Stimulated activated CD4-positive, alpha-beta T cell treated with anti-CD3 and anti-CD28 coated beads, Interleukin-4, amount 100 ng/mL, for 24 hours (primary cell): ENCODE measurements around the gene LRRC9.
"Not testable (repeated sequence)": the region's sequence is repeated elsewhere in the genome, so short reads cannot be mapped to it uniquely, and the experiment has no call there.

Experiments
- DNase-seq: peaks from one replicate; pipeline ENCODE4 v3.0.0-alpha.2; 2020

LRRC9 gene

DNA sequence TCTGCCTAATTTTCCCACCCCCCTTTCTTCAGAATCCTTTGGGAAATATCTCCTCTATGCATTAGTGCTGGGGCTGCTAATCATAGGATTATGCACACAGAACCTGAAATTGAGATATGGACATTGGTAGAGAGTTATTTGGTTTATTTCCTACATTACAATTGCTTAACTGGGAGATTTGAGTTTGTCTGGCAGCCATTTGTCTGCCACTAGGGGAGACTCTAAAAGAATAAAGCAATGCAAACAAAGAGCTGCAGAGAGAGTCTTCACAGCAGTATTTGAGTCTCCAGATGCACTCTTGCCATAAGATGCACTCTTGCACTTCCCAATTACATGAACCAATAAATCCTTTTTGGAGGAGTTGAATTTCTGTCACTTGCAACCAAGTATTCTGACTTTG, 159.8 kb downstream of the LRRC9 start:
- DNase-seq = no peak

DNA sequence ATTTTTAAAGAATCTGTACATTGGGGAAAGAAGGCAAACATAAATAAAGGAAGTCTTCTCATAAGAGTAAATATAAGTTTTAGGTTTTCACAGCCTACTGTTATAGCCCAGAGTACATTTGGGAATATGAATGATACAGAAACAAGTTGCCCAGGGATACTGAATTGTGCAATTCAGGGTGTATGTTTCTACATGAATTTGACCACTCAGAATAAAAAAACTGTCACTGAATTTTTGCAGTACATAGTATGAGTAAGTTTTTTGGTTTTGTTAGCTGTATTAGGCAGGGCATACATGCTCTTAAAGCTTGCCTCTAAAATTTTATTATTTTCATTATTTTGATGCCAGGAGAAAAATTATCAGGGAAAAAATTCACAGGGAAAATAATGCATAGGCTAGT, 165.1 kb downstream of the LRRC9 start:
- no peak for DNase-seq

DNA sequence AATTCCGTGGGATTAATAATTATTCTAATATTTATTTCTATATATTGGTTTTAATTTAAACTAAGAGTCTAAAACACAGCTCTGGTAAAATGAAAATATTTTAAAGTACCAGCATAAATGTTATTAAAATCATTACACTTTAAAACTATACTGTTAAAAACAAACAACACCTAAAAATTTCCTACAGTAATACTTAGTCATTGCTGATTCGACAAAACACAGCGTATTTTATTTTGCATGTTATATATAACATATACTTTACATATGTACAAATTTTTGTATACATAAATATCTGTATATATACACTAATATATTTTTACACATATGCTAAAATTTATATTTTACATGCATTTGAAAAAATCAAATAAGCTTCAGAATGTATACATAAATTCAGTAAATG, 165.7 kb downstream of the LRRC9 start:
- no peak for DNase-seq

DNA sequence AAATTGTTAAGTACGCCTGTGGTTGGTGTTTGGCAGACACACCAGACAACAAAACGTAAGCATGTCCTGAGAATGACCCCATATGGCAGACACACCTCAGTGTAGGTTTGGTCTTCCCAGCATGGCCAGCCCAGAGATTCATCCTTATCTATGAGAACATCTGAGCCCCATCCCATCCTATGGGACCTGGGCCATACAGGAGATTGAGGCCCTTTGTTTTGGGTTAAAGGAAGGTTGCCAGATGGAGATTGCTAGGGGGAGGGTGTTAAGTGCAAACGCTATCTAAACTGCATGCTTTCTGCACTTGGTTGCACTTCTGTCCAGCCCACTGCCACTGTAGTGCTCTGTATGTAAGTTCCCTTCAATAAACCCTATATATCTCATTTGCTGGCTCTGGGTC, 167.7 kb downstream of the LRRC9 start:
- no peak for DNase-seq

- DNase-seq = no peak
Measured at GRCh38 chr14:60089221-60089620, 169.3 kb downstream of the LRRC9 start.

GRCh38 chr14:60090864-60091519, 171.0 kb downstream of the LRRC9 start:
- peak; percentile 17 for DNase-seq

DNA sequence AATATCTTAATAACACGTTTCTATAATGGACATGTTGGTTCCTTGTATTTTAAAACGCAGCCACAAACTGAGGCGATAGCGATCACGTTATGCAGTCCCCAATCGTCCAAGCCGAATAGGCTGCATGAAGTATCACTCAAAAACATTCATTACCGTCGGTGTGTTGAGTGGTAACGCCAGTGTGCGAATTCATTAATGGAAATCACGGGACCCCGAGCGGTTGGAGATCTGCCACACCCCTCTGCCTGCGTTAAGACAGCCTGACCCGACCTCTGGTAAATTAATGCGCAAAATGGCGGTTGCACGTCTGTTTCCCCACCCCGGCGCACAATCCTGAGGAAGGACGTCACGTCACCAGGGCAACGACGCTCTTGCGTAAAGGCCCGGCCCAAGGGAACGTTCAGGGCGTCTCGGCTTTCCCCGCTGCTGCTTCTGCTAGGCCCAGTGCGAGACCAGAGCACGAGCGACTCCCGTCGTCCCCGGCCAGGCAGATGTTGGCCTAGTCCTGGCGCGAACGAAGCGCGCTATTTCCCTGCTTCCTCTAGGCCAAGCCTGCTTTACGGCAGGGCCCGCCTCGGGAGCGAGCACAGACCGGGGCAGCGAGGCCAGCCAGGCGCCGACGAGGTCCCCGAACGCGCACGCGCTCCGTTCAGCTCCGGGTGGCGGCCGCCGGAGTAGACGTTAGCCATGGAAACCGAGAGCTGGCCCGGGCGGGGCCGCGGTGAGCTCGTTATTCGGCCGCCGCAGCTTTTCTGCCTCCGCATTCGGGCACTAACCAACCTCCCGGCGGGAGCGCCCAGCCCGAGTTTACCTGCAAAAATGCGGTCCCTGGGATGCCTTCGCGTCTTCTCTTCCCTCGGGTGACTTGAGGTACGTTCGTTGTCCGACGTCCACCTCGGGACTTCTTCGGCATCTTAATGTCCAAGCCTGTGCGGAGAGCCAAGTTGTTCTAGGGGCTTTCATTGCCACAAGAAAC, 171.9 kb downstream of the LRRC9 start, which contains the start of gene PCNX4:
Gene PCNX4 (plus strand): TSS at position 374 of the 976 bp plus-strand sequence. CDS start 15,716 bp downstream, outside the sequence.
- DNase-seq = peak; percentile 95

GRCh38 chr14:60092526-60092920, 172.6 kb downstream of the LRRC9 start:
- peak; percentile 8 for DNase-seq

GRCh38 chr14:60093080-60093479, 173.1 kb downstream of the LRRC9 start:
- DNase-seq = no peak

DNA sequence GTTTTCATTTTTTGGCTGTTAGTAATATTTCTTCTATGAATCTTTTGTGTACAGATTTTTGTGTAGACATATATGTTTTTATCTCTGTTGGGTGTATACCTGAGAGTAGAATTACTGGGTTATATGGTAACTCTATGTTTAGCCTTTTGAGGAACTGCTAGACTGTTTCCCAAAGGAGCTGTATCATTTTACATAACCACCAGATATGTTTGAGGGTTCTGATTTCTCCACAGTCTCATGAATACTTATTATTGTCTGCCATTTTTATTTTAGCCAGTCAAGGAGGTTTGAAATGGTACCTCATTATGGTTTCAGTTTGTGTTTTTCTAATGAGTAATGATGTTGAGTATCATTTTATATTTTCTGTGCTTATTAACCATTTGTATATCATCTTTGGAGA, 173.7 kb downstream of the LRRC9 start:
- DNase-seq = no peak

DNA sequence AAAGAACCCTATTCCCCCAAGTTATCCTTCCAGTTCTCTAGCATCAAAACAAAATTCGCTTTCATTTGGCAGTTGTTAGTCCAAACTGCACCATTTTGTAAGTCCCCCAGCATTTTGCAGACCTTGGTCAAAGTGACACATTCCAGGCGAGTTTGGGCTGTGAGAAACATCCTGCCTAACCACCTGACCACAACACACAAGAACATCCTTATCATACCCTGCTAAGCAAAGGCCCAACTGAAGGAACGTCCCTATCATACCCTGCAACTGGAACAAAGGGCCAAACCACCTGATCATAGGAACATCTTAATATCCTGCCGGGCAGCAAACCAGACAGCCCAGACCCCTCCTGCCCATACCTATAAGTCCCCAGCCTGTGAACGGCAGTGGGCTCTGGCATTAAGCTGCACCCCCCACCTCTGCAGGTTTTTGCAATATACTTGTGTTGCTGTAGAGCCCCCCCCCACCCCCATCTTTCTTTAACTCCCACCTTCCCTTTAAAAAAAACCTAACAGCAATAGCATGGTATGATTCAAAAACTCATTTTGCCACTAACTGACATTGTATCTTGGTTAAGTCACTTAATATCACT, 174.5 kb downstream of the LRRC9 start:
- DNase-seq = no peak

- no peak for DNase-seq
Measured at GRCh38 chr14:60095231-60095630, 175.3 kb downstream of the LRRC9 start.

- no peak for DNase-seq
Measured at GRCh38 chr14:60095781-60096450, 176.0 kb downstream of the LRRC9 start.

DNA sequence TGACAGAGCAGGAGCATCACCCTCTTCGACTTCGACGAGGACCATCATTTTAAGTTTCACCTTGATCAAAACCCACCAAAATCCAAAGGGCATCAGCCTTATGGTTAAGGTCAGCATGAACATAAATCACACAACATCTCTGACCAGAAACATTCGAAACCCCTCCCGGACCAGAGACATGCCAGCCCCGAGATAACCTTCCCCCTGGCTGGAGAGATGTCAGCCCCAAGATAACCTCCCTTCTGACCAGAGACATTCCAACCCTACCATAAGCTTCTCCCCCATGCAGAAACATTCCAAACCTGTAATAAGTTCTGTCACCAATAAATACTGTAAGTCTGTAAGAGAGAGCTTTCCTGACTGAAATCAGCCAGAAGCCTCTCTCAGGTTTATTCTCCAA, 178.0 kb downstream of the LRRC9 start:
- no peak for DNase-seq

GRCh38 chr14:60099855-60100254, 179.9 kb downstream of the LRRC9 start:
- not testable (repeated sequence) for DNase-seq

DNA sequence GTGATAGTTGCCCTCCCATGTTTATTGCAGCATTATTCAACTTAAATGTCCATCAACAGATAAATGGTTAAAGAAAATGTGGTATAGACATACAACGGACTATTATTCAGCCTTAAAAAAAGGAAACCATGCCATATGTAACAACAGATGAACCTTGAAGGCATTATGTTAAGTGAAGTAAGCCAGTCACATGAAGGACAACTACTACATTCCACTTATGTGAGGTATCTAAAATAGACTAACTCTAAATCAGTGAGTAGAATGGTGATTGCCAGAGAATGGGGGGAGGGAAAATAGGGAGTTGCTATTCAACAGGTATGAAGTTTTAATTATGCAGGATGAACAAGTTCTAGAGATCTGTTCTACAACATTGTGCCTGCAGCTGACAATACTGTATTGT, 181.8 kb downstream of the LRRC9 start:
- no peak for DNase-seq

DNA sequence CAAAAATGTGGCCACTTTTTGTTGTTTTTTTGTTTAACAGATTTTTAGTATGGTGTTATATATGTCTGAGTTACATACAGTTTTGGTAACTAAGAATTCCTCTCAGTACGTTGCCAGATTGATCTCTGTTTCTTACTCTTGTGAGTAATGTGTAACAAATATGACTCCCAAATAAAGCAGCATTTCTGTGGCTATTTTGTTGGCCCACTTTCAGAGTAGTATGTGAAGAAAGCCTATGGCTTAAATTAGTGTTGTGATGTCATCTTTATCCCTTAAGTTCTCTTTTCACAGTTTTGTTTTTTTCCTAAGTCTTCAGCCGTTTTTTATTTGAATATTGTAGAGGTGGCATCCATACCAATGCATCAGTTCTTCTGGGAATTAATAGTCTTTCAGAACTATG, 182.4 kb downstream of the LRRC9 start:
- no peak for DNase-seq

DNA sequence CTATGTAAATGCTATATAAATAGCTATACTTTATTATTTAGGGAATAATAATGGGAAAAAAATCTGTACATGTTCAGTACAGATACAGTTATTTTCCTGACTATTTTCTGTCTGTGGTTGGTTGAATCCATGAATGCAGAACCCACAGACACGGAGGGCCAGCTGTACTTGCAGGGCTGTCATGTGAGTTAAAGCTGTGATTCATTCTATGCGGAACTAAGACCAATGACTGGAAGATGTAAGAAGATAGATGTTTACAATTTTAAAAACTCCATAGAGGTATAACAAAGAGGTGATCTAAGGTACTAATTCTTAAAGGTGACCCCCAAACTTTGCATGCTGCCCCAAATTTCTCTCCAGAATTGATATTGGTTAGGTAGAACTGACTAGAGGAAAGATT, 186.4 kb downstream of the LRRC9 start:
- no peak for DNase-seq

- DNase-seq = no peak
Measured at GRCh38 chr14:60107477-60107876, 187.5 kb downstream of the LRRC9 start.

DNA sequence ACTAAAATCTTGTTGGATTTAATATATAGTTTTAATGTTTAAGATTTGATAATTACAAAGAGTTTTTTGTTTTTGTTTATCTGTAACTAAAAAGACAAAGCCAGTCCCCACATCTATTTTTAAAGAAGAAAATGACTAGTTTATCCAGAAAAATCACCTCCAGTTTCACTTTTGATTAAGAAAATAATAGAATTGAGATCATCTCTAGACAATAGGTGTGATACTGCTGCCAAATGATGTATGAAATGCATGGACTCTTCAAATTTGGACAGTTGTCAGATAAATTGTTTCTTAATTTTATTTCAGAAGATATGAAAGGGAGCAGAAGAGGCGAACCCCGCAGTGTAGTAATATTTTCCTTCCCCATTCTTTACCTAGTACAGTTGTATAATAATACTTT, 191.8 kb downstream of the LRRC9 start:
- no peak for DNase-seq
